Umbilical cord (tissue), 2 donors: ENCODE measurements around the gene ICAM1. TPM values are rescaled to one million over a fixed set of nuclear protein-coding genes. Genes with fewer than 3 reads are reported as not detected.
"Not testable (repeated sequence)": the region's sequence is repeated elsewhere in the genome, so short reads cannot be mapped to it uniquely, and the experiment has no call there.

Source experiments
- DNase-seq: peaks from one replicate; pipeline ENCODE4 v3.0.0-alpha.2; 2015; ENCODE audit warnings: low spot score
- total RNA-seq: library from RNA; depleted of rRNA; stranded (reverse); fragments of >200 nt; gene quantifications from one replicate; pipeline ENCODE4 v1.2.3, GENCODE V29; 2014; ENCODE audit warnings: low replicate concordance; ENCODE audit not compliant: insufficient read depth

Gene ICAM1, protein sequence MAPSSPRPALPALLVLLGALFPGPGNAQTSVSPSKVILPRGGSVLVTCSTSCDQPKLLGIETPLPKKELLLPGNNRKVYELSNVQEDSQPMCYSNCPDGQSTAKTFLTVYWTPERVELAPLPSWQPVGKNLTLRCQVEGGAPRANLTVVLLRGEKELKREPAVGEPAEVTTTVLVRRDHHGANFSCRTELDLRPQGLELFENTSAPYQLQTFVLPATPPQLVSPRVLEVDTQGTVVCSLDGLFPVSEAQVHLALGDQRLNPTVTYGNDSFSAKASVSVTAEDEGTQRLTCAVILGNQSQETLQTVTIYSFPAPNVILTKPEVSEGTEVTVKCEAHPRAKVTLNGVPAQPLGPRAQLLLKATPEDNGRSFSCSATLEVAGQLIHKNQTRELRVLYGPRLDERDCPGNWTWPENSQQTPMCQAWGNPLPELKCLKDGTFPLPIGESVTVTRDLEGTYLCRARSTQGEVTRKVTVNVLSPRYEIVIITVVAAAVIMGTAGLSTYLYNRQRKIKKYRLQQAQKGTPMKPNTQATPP
- total RNA-seq, result 14.2 TPM

GRCh38 chr19:10270616-10271394 lies at the start of gene ICAM1:
TSS of gene ICAM1 (plus strand) at chr19:10271120. CDS start at chr19:10271160, 40 bp downstream.
- peak; percentile 53 for DNase-seq

DNA sequence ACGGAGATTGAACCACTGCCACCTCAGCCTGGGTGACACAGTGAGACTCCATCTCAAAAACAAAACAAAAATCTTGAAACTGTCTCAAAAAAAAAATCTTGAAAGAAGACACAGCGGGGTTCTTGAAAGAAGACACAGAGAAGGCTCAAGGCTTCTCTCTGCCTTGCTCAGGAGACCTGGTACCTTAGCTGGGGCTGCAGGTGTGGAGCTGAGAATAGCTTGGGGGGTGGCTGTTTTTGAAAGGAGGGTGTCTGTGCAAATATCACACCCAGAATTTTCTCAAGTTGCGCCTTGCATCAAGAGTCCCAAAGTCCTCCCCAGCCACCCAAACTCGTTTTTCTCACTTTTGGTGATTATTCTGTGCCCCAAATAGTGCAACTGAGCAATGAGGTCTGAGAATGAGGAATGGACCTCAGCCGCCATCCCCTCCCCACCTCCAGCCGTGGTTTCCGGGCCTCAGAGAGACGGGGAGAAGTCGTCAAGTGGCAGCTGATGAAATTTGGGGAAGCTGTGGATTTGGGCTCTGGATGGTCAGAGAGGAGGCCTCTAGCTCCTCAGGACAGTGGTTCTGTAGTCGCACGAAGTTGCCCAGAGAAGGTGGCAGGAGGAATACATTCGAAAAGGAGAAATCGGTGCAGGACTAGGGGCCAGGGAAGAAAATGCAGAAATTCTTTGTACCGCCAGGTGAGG lies 48.6 kb upstream of the ICAM1 start:
- DNase-seq, result no peak

- DNase-seq, result no peak
Measured at GRCh38 chr19:10223488-10224213, 47.3 kb upstream of the ICAM1 start.

GRCh38 chr19:10224337-10224736 lies 46.6 kb upstream of the ICAM1 start:
- DNase-seq, result no peak

DNA sequence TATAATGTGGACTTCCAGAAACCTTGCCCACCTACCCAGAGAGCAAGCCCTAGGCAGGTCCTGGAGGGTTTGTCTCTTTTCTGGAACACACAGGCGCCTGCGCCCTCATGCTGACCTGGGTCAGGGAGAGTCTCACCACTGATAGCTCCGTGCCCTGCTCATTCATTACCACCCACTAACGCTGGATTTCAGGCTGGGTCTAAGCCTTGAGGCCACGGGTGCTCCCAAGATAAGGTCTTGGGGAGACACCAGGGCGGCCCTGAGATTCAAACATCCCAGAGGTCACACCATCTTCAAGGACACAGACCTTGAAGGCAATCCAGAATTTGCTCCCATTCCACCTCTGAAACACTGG lies 44.9 kb upstream of the ICAM1 start:
- DNase-seq, result no peak

GRCh38 chr19:10226376-10227025 lies 44.4 kb upstream of the ICAM1 start:
- DNase-seq, result peak; percentile 96

- peak; percentile 79 for DNase-seq
Measured at GRCh38 chr19:10227026-10227971, 43.6 kb upstream of the ICAM1 start.

DNA sequence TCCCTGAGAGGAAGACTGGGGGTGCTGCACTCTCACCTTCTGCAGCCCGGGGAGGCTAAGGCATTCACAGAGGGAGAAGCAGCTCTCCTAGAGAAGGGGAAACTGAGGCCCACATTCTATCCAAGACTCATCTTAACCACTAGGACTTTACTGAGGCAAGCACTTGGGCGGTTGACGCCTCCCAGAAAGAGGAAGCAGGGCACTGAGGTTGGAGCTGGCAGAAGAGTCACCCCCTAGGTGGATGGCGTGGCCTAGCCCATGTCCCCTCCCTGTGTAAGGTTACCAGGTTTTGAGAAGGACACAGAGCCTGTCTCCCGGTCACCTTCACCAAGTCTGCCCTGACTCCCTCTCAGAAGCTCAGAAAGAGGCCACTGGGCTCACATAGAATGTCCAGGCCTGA lies 42.5 kb upstream of the ICAM1 start:
- no peak for DNase-seq

GRCh38 chr19:10228920-10229319 lies 42.0 kb upstream of the ICAM1 start:
- DNase-seq, result no peak

GRCh38 chr19:10230173-10230860 lies 40.6 kb upstream of the ICAM1 start:
- peak; percentile 77 for DNase-seq

GRCh38 chr19:10230861-10231611 lies 39.9 kb upstream of the ICAM1 start, which contains the start of gene S1PR2:
TSS of gene S1PR2 (minus strand) at chr19:10231331. CDS start at chr19:10224905, 6,426 bp downstream.
- peak; percentile 86 for DNase-seq

- no peak for DNase-seq
Measured at GRCh38 chr19:10231612-10232228, 39.2 kb upstream of the ICAM1 start.

DNA sequence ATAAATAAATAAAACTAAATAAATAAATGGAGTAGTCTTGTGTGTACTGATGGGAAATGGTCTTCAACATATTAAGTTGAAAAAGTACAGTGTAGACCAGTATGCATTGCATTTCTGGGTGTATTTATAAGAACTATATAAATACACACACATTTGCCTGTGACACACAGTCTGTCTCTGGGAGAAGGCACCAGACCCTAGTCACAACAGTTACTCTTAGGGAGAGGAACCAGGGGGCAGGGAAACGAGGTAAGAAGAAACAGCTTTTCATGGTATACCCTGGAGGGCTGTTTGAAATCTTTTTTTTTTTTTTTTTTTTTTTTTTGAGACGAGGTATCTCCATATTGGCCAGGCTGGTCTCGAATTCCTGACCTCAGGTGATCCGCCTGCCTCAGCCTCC lies 37.0 kb upstream of the ICAM1 start:
- DNase-seq, result no peak

- no peak for DNase-seq
Measured at GRCh38 chr19:10235003-10235402, 35.9 kb upstream of the ICAM1 start.

DNA sequence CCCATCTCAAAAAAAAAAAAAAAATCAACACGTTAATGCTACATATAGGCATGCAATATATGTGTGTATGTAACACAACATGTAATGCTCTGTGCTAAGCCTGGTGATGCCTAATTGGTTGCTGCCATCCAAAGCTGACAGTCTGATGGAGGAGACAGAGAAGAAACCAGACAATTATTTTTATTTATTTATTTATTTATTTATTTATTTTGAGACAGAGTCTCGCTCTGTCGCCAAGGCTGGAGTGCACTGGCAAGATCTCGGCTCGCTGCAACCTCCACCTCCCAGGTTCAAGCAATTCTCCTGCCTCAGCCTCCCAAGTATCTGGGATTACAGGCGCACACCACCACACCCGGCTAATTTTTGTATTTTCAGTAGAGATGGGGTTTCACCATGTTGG lies 35.5 kb upstream of the ICAM1 start:
- DNase-seq, result not testable (repeated sequence)

DNA sequence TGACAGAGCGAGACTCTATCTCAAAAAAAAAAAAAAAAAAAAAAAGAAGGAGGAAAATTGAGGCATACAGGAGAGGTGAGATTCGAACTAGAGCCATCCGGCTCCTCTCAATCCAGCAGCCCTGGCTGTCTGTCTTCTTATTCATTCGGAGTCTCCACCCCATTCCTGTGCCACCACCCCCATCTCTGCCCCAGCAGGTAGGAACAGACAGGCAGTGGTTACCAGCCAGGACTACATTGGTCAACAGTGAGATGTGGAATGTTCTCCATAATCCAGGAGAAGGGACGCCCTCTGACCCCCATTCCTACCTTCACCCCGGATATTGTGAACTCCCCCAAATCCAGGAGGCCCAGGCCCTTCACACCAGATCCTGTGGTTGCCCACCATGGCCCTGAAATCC lies 33.2 kb upstream of the ICAM1 start:
- DNase-seq, result no peak

DNA sequence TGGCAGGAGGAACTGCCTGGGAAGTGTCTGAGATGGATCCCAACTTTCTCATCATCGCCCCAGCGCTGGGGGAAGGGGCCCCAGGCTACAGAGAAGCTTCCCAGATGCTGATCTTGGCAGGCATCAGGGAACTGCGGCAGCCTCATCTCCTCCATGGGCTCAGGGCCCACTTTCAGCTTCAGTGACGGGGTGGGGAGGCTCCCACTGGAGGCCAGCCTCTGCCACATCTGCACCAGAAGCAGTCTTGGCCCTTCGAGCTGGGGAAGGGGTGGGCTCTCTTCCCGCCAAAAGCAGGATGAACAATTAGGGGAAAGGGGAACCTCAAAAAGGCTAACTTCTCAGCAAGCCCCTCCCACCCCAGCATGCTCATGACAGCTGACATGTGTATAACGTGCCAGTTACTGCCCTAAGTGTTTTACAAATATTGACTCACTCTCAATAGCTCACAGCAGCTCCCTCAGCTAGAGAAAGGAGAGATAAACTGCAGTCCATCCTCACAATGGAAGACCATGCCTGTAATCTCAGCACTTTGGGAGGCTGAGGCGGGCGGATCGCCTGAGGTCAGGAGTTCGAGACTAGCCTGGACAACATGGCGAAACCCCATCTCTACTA lies 32.6 kb upstream of the ICAM1 start:
- DNase-seq, result peak; percentile 94
